ENCODE measurements around the gene HELQ. TPM values are rescaled to one million over a fixed set of nuclear protein-coding genes. Genes with fewer than 3 reads are reported as not detected.
A peak's percentile ranks its signal among the peaks of the same experiment; 100 is the strongest.

Gene HELQ
- total and polyA plus RNA-seq, 2 of the 13 experiments (the other 11 are each of a cell fraction or from before 2014, with no cell fraction given) = 6.6 to 10.8 TPM

DNA sequence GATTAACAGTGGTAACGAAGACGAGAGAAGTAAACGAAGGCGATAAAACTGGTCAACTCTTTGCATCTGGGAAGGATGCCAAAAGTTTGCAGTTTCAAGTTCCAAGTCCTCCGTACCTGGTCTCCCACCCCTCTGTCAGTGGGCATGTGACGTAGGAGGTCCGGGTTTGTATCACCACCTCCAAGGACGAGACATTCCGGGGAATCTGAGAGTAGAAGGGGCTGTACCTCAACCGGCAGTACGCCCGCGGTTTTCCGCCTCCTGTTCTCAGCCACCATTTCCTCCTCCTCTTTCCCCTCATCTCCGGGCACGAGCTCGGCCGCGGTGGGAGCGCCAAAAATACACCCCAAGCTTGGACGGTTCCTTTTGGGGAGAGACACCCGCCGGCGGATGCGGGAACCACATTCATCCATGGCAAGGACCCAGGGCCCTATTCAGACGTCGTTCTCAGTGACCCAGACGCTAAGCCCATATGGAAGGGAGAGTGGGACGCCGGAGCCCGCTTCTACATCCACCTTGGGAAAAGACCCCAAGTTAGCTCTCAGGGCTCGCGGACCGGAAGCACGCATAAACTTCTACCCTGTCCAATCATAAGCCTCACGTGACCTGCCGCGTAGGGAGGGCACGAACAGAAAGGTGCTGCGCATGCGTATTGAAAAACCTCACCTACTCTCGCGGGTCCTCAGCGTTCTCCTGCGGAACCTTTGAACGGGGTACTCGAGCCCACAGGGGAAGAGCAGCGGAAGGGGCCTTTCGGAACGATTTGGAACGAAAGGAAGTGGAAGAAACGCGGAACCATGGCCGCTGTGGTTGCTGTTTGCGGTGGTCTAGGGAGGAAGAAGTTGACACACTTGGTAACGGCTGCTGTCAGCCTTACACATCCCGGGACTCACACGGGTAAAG lies at the start of gene HELQ, which contains the start of gene MRPS18C (continued):
- peak; percentile 96 for TF ChIP-seq ZBTB40 (IDR thresholded peaks at IDR 0.05)
- peak; percentile 93 for TF ChIP-seq ZBTB40 (CRISPR knock-in tag; IDR thresholded peaks at IDR 0.05)
- peak; percentile 67; the same call in 1 of the 2 replicates for TF ChIP-seq ZC3H13 (CRISPR knock-in tag; IDR thresholded peaks at IDR 0.05)
- peak; percentile 79 for TF ChIP-seq ZNF317 (CRISPR knock-in tag; IDR thresholded peaks at IDR 0.05)
- TF ChIP-seq ZNF781 (CRISPR knock-in tag; IDR thresholded peaks at IDR 0.05; ENCODE audit: borderline replicate concordance, not compliant biosample characterization) = no peak
- TF ChIP-seq ATF3 (CRISPR knock-in tag; IDR thresholded peaks at IDR 0.05) = peak; percentile 51
- TF ChIP-seq ZNF232 (CRISPR knock-in tag; IDR thresholded peaks at IDR 0.05; ENCODE audit: borderline replicate concordance) = 0 out of 2 replicates have a peak, but pooled peaks have one; percentile 73
- peak; percentile 68; the same call in 1 of the 2 replicates for TF ChIP-seq PAF1 (CRISPR knock-in tag; IDR thresholded peaks at IDR 0.05)
- no peak for TF ChIP-seq CHD4 (IDR thresholded peaks at IDR 0.05; ENCODE audit: borderline replicate concordance, low read length)
- no peak for TF ChIP-seq AKAP8 (CRISPR knock-in tag; IDR thresholded peaks at IDR 0.05)
- no peak; the same call in 1 of the 2 replicates for TF ChIP-seq ZSCAN29 (CRISPR knock-in tag; conservative IDR thresholded peaks at IDR 0.05)
- peak; percentile 22; the same call in 1 of the 2 replicates for TF ChIP-seq GTF2F1 (IDR thresholded peaks at IDR 0.05; ENCODE audit: low read length)
- TF ChIP-seq ZNF773 (CRISPR knock-in tag; IDR thresholded peaks at IDR 0.05; ENCODE audit: borderline replicate concordance) = no peak
- peak; percentile 94 for TF ChIP-seq HDAC2 (CRISPR knock-in tag; IDR thresholded peaks at IDR 0.05)
- TF ChIP-seq ZNF564 (CRISPR knock-in tag; IDR thresholded peaks at IDR 0.05) = no peak; the same call in 1 of the 2 replicates
- TF ChIP-seq SIN3A (IDR thresholded peaks at IDR 0.05; ENCODE audit: borderline replicate concordance, low read depth, low read length) = peak; percentile 92; the same call in 1 of the 2 replicates
- no peak for TF ChIP-seq NFE2 (CRISPR knock-in tag; IDR thresholded peaks at IDR 0.05)
- TF ChIP-seq SNAPC2 (CRISPR knock-in tag; IDR thresholded peaks at IDR 0.05) = peak; percentile 93
- peak; percentile 59 for TF ChIP-seq ZNF143 (CRISPR knock-in tag; IDR thresholded peaks at IDR 0.05)
- TF ChIP-seq ZNF121 (CRISPR knock-in tag; IDR thresholded peaks at IDR 0.05) = no peak
- peak; percentile 93 for TF ChIP-seq YEATS4 (CRISPR knock-in tag; IDR thresholded peaks at IDR 0.05; ENCODE audit: borderline replicate concordance)
- peak; percentile 85 for TF ChIP-seq PHF21A (CRISPR knock-in tag; IDR thresholded peaks at IDR 0.05)
